Breast epithelium (tissue), 3 donors: ENCODE measurements around the gene MDFIC.

Experiments
- POLR2A ChIP-seq: fragments of 450-650 bp; IDR thresholded peaks from one replicate; pipeline ENCODE4 v1.6.1; 2016; ENCODE audit warnings: antibody characterized with exemption, mild to moderate bottlenecking, moderate library complexity
- TF ChIP-seq, protein P1 (sequence below), 3 donors: fragments of 450-650 bp; IDR thresholded peaks; one replicate each; pipeline ENCODE4 v1.5.1; 2016 to 2017; ENCODE audit warnings: antibody characterized with exemption in 3 of 3, mild to moderate bottlenecking in 3 of 3, moderate library complexity in 3 of 3

DNA sequence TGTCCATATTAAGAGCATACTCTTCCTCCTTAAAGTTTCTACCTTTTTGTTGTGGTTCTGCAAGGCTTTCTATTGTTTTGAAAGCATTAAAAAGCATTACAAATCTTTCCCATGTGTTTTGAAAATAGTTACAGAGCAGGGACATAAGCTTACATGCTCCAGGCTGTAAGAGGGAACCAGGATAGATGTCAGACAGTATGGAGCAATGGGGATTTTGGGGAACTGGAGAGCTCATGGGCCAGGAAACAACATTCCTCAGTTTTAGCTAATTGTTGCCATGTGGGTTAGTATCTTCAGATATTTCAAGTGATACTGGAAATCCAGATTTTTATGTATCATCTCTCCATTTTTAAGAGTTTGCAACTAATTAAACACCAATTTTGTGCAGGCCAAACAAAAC lies 3.5 kb downstream of the MDFIC start:
- TF ChIP-seq, protein P1, sequence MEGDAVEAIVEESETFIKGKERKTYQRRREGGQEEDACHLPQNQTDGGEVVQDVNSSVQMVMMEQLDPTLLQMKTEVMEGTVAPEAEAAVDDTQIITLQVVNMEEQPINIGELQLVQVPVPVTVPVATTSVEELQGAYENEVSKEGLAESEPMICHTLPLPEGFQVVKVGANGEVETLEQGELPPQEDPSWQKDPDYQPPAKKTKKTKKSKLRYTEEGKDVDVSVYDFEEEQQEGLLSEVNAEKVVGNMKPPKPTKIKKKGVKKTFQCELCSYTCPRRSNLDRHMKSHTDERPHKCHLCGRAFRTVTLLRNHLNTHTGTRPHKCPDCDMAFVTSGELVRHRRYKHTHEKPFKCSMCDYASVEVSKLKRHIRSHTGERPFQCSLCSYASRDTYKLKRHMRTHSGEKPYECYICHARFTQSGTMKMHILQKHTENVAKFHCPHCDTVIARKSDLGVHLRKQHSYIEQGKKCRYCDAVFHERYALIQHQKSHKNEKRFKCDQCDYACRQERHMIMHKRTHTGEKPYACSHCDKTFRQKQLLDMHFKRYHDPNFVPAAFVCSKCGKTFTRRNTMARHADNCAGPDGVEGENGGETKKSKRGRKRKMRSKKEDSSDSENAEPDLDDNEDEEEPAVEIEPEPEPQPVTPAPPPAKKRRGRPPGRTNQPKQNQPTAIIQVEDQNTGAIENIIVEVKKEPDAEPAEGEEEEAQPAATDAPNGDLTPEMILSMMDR (IDR thresholded peaks at IDR 0.05), result no peak
- no peak for TF ChIP-seq POLR2A
